OCI-LY1 (cell line): Measurements from ENCODE around the gene TPRA1.
"Not testable (repeated sequence)": the region's sequence is repeated elsewhere in the genome, so short reads cannot be mapped to it uniquely, and the experiment has no call there.

ENCODE experiments used
- H2AFZ ChIP-seq: fragments of 200-600 bp; sonication (generic), shearing (Covaris generic); 2 replicates; pipeline ENCODE4 v1.6.0; 2014; ENCODE audit warnings: antibody characterized with exemption, mild to moderate bottlenecking, low read length
- H3F3A ChIP-seq: fragments of 200-600 bp; sonication (generic), shearing (Covaris generic); 2 replicates; pipeline ENCODE4 v1.6.0; 2014; ENCODE audit warnings: mild to moderate bottlenecking, antibody characterized with exemption, low read length, moderate library complexity; ENCODE audit not compliant: insufficient read depth
- H3K27ac ChIP-seq: fragments of 200-600 bp; sonication (generic); 2 replicates; pipeline ENCODE4 v1.5.1; 2014; ENCODE audit warnings: low read length, mixed run types, mild to moderate bottlenecking, low read depth; ENCODE audit not compliant: poor library complexity, severe bottlenecking
- H3K27me3 ChIP-seq: fragments of 200-600 bp; sonication (generic); 2 replicates; pipeline ENCODE4 v1.6.0; 2014; ENCODE audit warnings: antibody characterized with exemption, mild to moderate bottlenecking, low read length, moderate library complexity; ENCODE audit not compliant: insufficient read depth
- H3K36me3 ChIP-seq: fragments of 200-600 bp; sonication (generic); 2 replicates; pipeline ENCODE4 v1.6.1; 2014; ENCODE audit warnings: mild to moderate bottlenecking, antibody characterized with exemption, low read length, moderate library complexity, mixed read lengths; ENCODE audit not compliant: insufficient read depth
- H3K4me1 ChIP-seq: fragments of 200-600 bp; sonication (generic); 2 replicates; pipeline ENCODE4 v1.5.1; 2014; ENCODE audit warnings: mild to moderate bottlenecking, low read length, moderate library complexity; ENCODE audit not compliant: insufficient read depth, severe bottlenecking
- H3K4me2 ChIP-seq: fragments of 200-600 bp; sonication (generic), shearing (Covaris generic); 2 replicates; pipeline ENCODE4 v1.6.1; 2014; ENCODE audit warnings: low read length
- H3K4me3 ChIP-seq: fragments of 200-600 bp; sonication (generic); 2 replicates; pipeline ENCODE4 v1.5.1; 2014; ENCODE audit warnings: low read length, low read depth, mild to moderate bottlenecking, mixed read lengths; ENCODE audit not compliant: poor library complexity, severe bottlenecking
- H3K79me2 ChIP-seq: fragments of 200-600 bp; shearing (Covaris generic); 2 replicates; pipeline ENCODE4 v1.6.1; 2016; ENCODE audit warnings: mixed run types, low read length, mixed read lengths; ENCODE audit not compliant: insufficient read depth
- H3K9ac ChIP-seq: fragments of 200-600 bp; sonication (generic), shearing (Covaris generic); 2 replicates; pipeline ENCODE4 v1.6.1; 2014; ENCODE audit warnings: mild to moderate bottlenecking, low read length, mixed read lengths
- H3K9me2 ChIP-seq: fragments of 200-600 bp; sonication (generic), shearing (Covaris generic); 2 replicates; pipeline ENCODE4 v1.6.1; 2014; ENCODE audit warnings: low read depth, mild to moderate bottlenecking, low read length, mixed read lengths
- H3K9me3 ChIP-seq: fragments of 200-600 bp; shearing (Covaris generic); 2 replicates; pipeline ENCODE4 v1.6.1; 2014; ENCODE audit warnings: low read length, mixed read lengths
- H4K20me1 ChIP-seq: fragments of 200-600 bp; sonication (generic), shearing (Covaris generic); 2 replicates; pipeline ENCODE4 v1.6.0; 2016; ENCODE audit warnings: mild to moderate bottlenecking, low read length; ENCODE audit not compliant: insufficient read depth
- CTCF ChIP-seq: fragments of 200-600 bp; sonication (generic), shearing (Covaris generic); IDR thresholded peaks from 2 replicates; pipeline ENCODE4 v1.5.1; 2017; ENCODE audit warnings: mild to moderate bottlenecking, antibody characterized with exemption, low read length, moderate library complexity, mixed read lengths
- EZH2 ChIP-seq: fragments of 200-600 bp; sonication (generic), shearing (Covaris generic); IDR thresholded peaks from 2 replicates; pipeline ENCODE4 v1.8.0; 2017; ENCODE audit warnings: borderline replicate concordance, mixed run types, mild to moderate bottlenecking, antibody characterized with exemption, low read length, moderate library complexity, mixed read lengths

Gene TPRA1

GRCh38 chr3:127534161-127534451 is 56.4 kb downstream of the TPRA1 start:
- Histone ChIP-seq H3K27me3 (no peaks in the 10 kb centered on the region; the same call in 1 of the 2 replicates), H3F3A (no peaks in the 10 kb centered on the region), H4K20me1 (no peaks in the 10 kb centered on the region), H3K4me2 (no peak overlapping the region), H3K27ac (no peak overlapping the region), H3K4me3 (no peak overlapping the region), H3K9ac (no peak overlapping the region), H3K79me2 (no peaks in the 10 kb centered on the region), H3K36me3 (no peaks in the 10 kb centered on the region), H2AFZ (no peak overlapping the region), H3K9me3 (no peaks in the 10 kb centered on the region), H3K4me1 (no peaks in the 10 kb centered on the region), H3K9me2 (no peaks in the 10 kb centered on the region)
- TF ChIP-seq EZH2: no peak
- TF ChIP-seq CTCF: no peak

GRCh38 chr3:127532561-127533203 is 57.9 kb downstream of the TPRA1 start:
- Histone ChIP-seq H3K36me3 (no peaks in the 10 kb centered on the region), H3F3A (no peaks in the 10 kb centered on the region), H2AFZ (no peak overlapping the region), H3K4me2 (no peak overlapping the region), H3K9me2 (no peaks in the 10 kb centered on the region), H3K9ac (no peak overlapping the region), H3K4me3 (no peak overlapping the region), H3K4me1 (no peaks in the 10 kb centered on the region), H3K9me3 (no peaks in the 10 kb centered on the region), H3K79me2 (no peaks in the 10 kb centered on the region), H3K27me3 (no peaks in the 10 kb centered on the region; the same call in 1 of the 2 replicates), H4K20me1 (no peaks in the 10 kb centered on the region), H3K27ac (no peak overlapping the region)
- no peak for TF ChIP-seq CTCF
- TF ChIP-seq EZH2: no peak

- Histone ChIP-seq H3K9me2 (no peaks in the 10 kb centered on the region), H4K20me1 (no peaks in the 10 kb centered on the region), H3K4me3 (no peak overlapping the region), H3K27me3 (no peaks in the 10 kb centered on the region; the same call in 1 of the 2 replicates), H3K4me1 (no peaks in the 10 kb centered on the region), H3K9me3 (no peaks in the 10 kb centered on the region), H3K4me2 (no peak overlapping the region), H3F3A (no peaks in the 10 kb centered on the region), H3K27ac (no peak overlapping the region), H3K36me3 (no peaks in the 10 kb centered on the region), H2AFZ (no peak overlapping the region), H3K9ac (no peak overlapping the region), H3K79me2 (no peaks in the 10 kb centered on the region)
- TF ChIP-seq EZH2 (no peak), CTCF (no peak)
Measured at GRCh38 chr3:127531821-127532220, 58.7 kb downstream of the TPRA1 start.

DNA sequence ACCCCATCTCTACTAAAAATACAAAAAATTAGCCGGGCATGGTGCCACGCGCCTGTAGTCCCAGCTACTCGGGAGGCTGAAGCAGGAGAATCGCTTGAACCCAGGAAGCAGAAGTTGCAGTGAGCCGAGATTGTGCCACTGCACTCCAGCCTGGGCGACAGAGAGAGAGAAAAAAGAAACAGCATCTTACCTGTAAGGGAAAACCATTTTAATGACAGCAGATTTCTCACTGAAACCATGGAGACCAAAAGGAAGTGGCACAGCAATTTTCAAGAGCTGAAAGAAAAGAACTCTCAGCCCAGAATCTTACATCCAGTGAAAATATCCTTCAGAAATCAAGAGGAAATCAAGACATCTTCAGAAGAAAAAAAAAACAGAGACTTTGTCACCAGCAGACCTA is 59.7 kb downstream of the TPRA1 start:
- H3K36me3 ChIP-seq, H3K27ac ChIP-seq, H3K27me3 ChIP-seq, H3K9ac ChIP-seq, H3K4me2 ChIP-seq, H3K4me3 ChIP-seq, H3F3A ChIP-seq, H3K9me2 ChIP-seq, H3K4me1 ChIP-seq, H2AFZ ChIP-seq, H3K9me3 ChIP-seq, H4K20me1 ChIP-seq, H3K79me2 ChIP-seq: not testable (repeated sequence)
